ENCODE measurements around the gene BBS9.

Gene BBS9

DNA sequence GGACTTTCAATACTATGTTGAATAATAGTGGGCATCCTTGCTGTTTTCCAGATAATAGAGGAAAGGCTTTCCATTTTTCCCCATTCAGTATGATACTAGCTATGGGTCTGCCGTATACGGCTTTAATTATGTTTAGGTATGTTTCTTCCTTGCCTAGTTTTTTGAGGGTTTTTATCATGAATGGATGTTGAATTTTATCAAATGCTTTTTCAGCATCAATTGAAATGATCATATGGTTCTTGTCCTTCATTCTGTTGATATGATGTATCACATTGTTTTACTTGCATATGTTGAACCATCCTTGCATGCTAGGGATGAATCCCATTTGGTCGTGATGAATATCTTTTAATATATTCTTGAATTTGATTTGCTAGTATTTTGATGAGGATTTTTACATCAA, 11.0 kb upstream of the BBS9 start:
- no peak overlapping the region for H3K4me3 ChIP-seq (replicated peaks; ENCODE audit: low read depth, low read length)
- TF ChIP-seq, protein P1, sequence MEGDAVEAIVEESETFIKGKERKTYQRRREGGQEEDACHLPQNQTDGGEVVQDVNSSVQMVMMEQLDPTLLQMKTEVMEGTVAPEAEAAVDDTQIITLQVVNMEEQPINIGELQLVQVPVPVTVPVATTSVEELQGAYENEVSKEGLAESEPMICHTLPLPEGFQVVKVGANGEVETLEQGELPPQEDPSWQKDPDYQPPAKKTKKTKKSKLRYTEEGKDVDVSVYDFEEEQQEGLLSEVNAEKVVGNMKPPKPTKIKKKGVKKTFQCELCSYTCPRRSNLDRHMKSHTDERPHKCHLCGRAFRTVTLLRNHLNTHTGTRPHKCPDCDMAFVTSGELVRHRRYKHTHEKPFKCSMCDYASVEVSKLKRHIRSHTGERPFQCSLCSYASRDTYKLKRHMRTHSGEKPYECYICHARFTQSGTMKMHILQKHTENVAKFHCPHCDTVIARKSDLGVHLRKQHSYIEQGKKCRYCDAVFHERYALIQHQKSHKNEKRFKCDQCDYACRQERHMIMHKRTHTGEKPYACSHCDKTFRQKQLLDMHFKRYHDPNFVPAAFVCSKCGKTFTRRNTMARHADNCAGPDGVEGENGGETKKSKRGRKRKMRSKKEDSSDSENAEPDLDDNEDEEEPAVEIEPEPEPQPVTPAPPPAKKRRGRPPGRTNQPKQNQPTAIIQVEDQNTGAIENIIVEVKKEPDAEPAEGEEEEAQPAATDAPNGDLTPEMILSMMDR (IDR thresholded peaks at IDR 0.05; ENCODE audit: low read depth, low read length, missing control alignments): no peak
- no peak for DNase-seq (ENCODE audit: extremely low read depth, low read depth)

DNA sequence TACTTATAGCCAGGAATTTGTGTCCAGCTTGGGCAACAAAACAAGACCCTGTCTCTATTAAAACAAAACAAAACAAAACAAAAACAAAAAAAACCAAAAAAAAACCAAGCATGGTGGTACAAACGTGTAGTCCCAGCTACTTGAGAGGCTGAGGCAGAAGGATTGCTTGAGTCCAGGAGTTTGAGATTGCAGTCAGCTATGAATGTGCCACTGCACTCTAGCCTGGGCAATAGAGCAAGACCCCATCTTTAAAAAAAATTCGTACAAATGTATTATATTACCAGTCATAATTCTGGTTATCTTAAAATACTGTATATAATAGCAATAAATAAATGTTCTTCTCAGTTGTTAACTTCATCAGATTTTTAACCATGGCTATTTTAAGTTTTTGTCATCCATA, 2.3 kb upstream of the BBS9 start:
- DNase-seq (ENCODE audit: extremely low read depth, low read depth): no peak
- TF ChIP-seq, protein P1 (IDR thresholded peaks at IDR 0.05; ENCODE audit: low read depth, low read length, missing control alignments): no peak
- no peak overlapping the region for H3K4me3 ChIP-seq (replicated peaks; ENCODE audit: low read depth, low read length)

DNA sequence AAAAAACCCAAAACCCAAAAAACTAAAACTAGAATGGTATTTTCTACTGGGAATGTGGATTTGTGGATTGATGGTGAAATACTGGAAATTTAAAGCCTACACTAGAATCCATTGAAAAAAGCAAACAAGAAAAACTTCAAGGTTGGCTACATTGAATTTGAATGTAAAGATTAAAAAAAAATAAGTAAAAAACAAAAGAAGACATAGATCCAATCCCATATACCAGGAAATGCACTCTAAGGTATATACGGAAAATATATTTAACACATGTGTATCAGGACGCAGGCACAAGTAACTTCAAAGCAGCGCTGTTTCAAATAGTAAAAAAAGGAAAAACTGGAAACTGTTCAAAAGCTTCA, 754 bp upstream of the BBS9 start:
- H3K4me3 ChIP-seq (replicated peaks; ENCODE audit: low read depth, low read length): peak overlapping the region; percentile 77
- DNase-seq (ENCODE audit: extremely low read depth, low read depth): no peak
- TF ChIP-seq, protein P1 (IDR thresholded peaks at IDR 0.05; ENCODE audit: low read depth, low read length, missing control alignments): no peak

DNA sequence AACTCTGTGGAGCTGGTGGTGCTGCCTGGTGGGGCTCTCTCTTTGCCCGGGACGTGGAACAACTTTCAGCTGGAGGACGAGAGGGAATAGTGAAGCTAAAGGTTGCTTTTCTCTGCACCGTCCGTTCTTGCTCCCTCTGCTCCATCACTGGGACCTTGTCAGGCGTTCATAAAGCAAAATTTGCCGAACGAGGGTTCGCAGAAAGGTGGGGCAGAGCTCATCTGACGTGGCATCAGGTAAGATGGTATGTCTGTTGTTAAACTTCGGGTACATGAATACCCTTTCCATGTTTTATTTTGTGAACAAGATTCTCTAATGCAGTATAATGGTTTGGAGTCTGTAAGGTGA, 416 bp downstream of the BBS9 start:
- TF ChIP-seq, protein P1 (IDR thresholded peaks at IDR 0.05; ENCODE audit: low read depth, low read length, missing control alignments): no peak
- no peak for DNase-seq (ENCODE audit: extremely low read depth, low read depth)
- H3K4me3 ChIP-seq (replicated peaks; ENCODE audit: low read depth, low read length): peak overlapping the region; percentile 77

DNA sequence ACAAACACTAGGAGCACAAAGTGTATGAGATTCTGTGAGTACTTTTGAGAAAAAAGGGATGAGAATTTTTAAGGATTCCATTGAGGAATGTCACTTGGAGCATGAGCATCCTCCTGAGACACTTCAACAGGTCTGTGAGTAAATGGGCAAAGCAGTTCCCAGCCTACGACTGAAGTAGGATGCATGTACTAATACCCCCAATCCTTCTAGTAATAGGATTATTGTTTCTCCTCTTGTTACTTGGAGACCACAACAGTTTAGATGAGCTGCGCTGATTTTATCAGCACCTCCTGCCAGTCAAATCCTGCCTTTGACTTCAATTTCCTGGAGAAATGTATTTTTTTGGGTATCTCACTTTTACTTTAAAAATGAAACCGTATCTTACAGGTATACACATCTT, 820 bp downstream of the BBS9 start:
- TF ChIP-seq, protein P1 (IDR thresholded peaks at IDR 0.05; ENCODE audit: low read depth, low read length, missing control alignments): no peak
- peak overlapping the region; percentile 77 for H3K4me3 ChIP-seq (replicated peaks; ENCODE audit: low read depth, low read length)
- no peak for DNase-seq (ENCODE audit: extremely low read depth, low read depth)

DNA sequence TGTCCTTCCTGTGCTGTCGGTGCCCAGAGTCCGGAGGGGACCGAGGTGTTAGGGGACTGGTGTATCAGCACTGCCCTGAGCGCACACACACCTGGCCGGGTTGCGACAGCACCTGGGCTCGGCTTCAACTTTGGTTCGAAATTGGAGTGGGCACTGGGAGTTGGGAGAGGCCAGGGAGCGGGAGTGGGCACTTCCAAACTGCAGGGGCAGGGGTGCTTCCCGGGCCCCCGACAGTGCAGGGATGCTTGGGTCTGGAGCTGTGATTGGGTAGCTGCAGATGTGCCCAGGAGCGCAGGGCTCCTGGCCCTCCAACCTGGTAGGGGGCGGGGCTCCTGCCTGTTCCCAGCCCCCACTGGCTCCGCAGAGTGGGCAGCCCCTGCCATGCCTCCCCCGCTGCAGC, 7.7 kb downstream of the BBS9 start:
- DNase-seq (ENCODE audit: extremely low read depth, low read depth): no peak

DNA sequence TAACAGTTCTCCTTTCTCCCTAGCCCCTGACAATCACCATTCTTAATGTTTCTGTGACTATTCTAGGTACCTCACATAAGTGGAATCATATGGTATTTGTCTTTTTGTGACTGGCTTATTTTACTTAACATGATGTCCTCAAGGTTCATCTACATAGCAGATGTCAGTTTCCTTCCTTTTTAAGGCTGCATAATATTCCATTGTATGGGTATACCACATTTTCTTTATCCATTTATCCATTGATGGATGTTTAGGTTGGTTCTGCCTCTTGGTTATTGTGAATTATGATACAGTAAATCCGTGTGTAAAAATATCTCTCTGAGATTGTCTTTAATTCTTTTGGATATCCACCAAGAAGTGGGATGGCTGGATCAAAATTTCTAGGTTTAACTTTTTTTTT, 13.2 kb downstream of the BBS9 start:
- no peak overlapping the region for H3K4me3 ChIP-seq (replicated peaks; ENCODE audit: low read depth, low read length)
- TF ChIP-seq, protein P1 (IDR thresholded peaks at IDR 0.05; ENCODE audit: low read depth, low read length, missing control alignments): no peak
- no peak for DNase-seq (ENCODE audit: extremely low read depth, low read depth)

More for the DNA sequence above, 7.7 kb downstream of the BBS9 start:
- H3K4me3 ChIP-seq (replicated peaks; ENCODE audit: low read depth, low read length): no peak overlapping the region
- TF ChIP-seq, protein P1 (IDR thresholded peaks at IDR 0.05; ENCODE audit: low read depth, low read length, missing control alignments): no peak

All from HFF-Myc (cell line).